WTC11 (cell line): ENCODE measurements around the gene SUV39H2. TPM values are rescaled to one million over a fixed set of nuclear protein-coding genes. Genes with fewer than 3 reads are reported as not detected.

Experiments
- ATAC-seq: fragments of 200-7000 bp; cut with Tn5 transposase; 2 replicates; pipeline ENCODE4 v1.10.0; 2021; ENCODE audit warnings: mild to moderate bottlenecking, moderate library complexity
- Bru-seq: library from RNA; stranded (reverse); fragments of 400-500 nt; gene quantifications from one replicate; lab custom pipeline; 2021; lab: Mats Ljungman, UMichigan
- CTCF ChIA-PET: fragments of 300-600 bp; sonication (Branson Sonifier 250); formaldehyde crosslinking; loops from one replicate; lab custom pipeline; 2021; ENCODE audit warnings: antibody characterized with exemption; lab: Charles Lee
- POLR2A ChIA-PET: fragments of 350-600 bp; sonication (Branson Sonifier 250); formaldehyde crosslinking; loops from one replicate; lab custom pipeline; 2021; ENCODE audit warnings: antibody characterized with exemption; lab: Charles Lee
- DNase-seq: peaks from one replicate; pipeline ENCODE4 v3.0.0; 2021; ENCODE audit warnings: low spot score
- H3K27ac Mint-ChIP-seq: 2 replicates; pipeline ENCODE4 v1.8.0; 2021; ENCODE audit warnings: mixed read lengths
- H3K27me3 Mint-ChIP-seq: 2 replicates; pipeline ENCODE4 v1.8.0; 2021; ENCODE audit warnings: low read depth, mild to moderate bottlenecking, moderate library complexity, mixed read lengths
- H3K36me3 Mint-ChIP-seq: 2 replicates; pipeline ENCODE4 v1.8.0; 2021; ENCODE audit warnings: mixed read lengths
- H3K4me1 Mint-ChIP-seq: 2 replicates; pipeline ENCODE4 v1.8.0; 2022; ENCODE audit warnings: mixed read lengths
- H3K4me3 Mint-ChIP-seq: 2 replicates; pipeline ENCODE4 v1.8.0; 2021; ENCODE audit warnings: mild to moderate bottlenecking, moderate library complexity, mixed read lengths
- H3K9me3 Mint-ChIP-seq: 2 replicates; pipeline ENCODE4 v1.8.0; 2021; ENCODE audit warnings: mixed read lengths
- ATF1 ChIP-seq: sonication (generic); formaldehyde crosslinking; IDR thresholded peaks from 2 replicates; pipeline ENCODE4 v1.8.1; 2023; ENCODE audit warnings: mild to moderate bottlenecking, moderate library complexity, missing genetic modification reagents
- ATF2 ChIP-seq: sonication (generic); formaldehyde crosslinking; IDR thresholded peaks from 2 replicates; pipeline ENCODE4 v1.8.1; 2022; ENCODE audit warnings: low read depth, missing genetic modification reagents, borderline replicate concordance
- CBFB ChIP-seq: sonication (generic); formaldehyde crosslinking; IDR thresholded peaks from 2 replicates; pipeline ENCODE4 v1.8.1; 2022; ENCODE audit warnings: mild to moderate bottlenecking, low read depth, missing genetic modification reagents
- E2F1 ChIP-seq: sonication (generic); formaldehyde crosslinking; IDR thresholded peaks from 2 replicates; pipeline ENCODE4 v1.8.0; 2022; ENCODE audit warnings: mild to moderate bottlenecking, missing genetic modification reagents
- E2F4 ChIP-seq: sonication (generic); formaldehyde crosslinking; IDR thresholded peaks from 2 replicates; pipeline ENCODE4 v1.8.1; 2022; ENCODE audit warnings: low read depth, mild to moderate bottlenecking, moderate library complexity, missing genetic modification reagents, borderline replicate concordance
- ELF4 ChIP-seq: sonication (generic); formaldehyde crosslinking; IDR thresholded peaks from 2 replicates; pipeline ENCODE4 v1.8.1; 2022; ENCODE audit warnings: low read depth, mild to moderate bottlenecking, moderate library complexity, missing genetic modification reagents
- ESRRA ChIP-seq: sonication (generic); formaldehyde crosslinking; IDR thresholded peaks from 2 replicates; pipeline ENCODE4 v1.8.1; 2022; ENCODE audit warnings: mild to moderate bottlenecking, missing genetic modification reagents, borderline replicate concordance
- JAZF1 ChIP-seq: fragments of 250-450 bp; sonication (Bioruptor Pico); IDR thresholded peaks from 2 replicates; pipeline ENCODE4 v1.9.0; 2021; ENCODE audit warnings: moderate library complexity, mild to moderate bottlenecking, inconsistent platforms
- NFE2L1 ChIP-seq: sonication (generic); formaldehyde crosslinking; IDR thresholded peaks from 2 replicates; pipeline ENCODE4 v1.8.1; 2023; ENCODE audit warnings: missing genetic modification reagents
- NR3C1 ChIP-seq: sonication (generic); formaldehyde crosslinking; conservative IDR thresholded peaks from 2 replicates; pipeline ENCODE4 v1.8.1; 2023; ENCODE audit warnings: low read depth, mild to moderate bottlenecking, missing genetic modification reagents
- OVOL2 ChIP-seq: fragments of 250-450 bp; sonication (Bioruptor Pico); IDR thresholded peaks from 2 replicates; pipeline ENCODE4 v1.9.0; 2021; ENCODE audit warnings: mild to moderate bottlenecking, borderline replicate concordance
- PREB ChIP-seq: sonication (generic); formaldehyde crosslinking; IDR thresholded peaks from 2 replicates; pipeline ENCODE4 v1.8.1; 2022; ENCODE audit warnings: mild to moderate bottlenecking, missing genetic modification reagents, moderate library complexity, borderline replicate concordance
- SMAD3 ChIP-seq: sonication (generic); formaldehyde crosslinking; IDR thresholded peaks from 2 replicates; pipeline ENCODE4 v1.8.0; 2022; ENCODE audit warnings: missing genetic modification reagents, mild to moderate bottlenecking, borderline replicate concordance
- SOX15 ChIP-seq: fragments of 250-450 bp; sonication (Bioruptor Pico); IDR thresholded peaks from 2 replicates; pipeline ENCODE4 v1.9.0; 2021; ENCODE audit warnings: mild to moderate bottlenecking
- TP53 ChIP-seq: sonication (generic); formaldehyde crosslinking; IDR thresholded peaks from 2 replicates; pipeline ENCODE4 v1.8.1; 2023; ENCODE audit warnings: mild to moderate bottlenecking, missing genetic modification reagents
- ZNF138 ChIP-seq: sonication (generic); formaldehyde crosslinking; conservative IDR thresholded peaks from 2 replicates; pipeline ENCODE4 v1.8.1; 2022; ENCODE audit warnings: mild to moderate bottlenecking, moderate library complexity, missing genetic modification reagents
- ZNF263 ChIP-seq: sonication (generic); formaldehyde crosslinking; IDR thresholded peaks from 2 replicates; pipeline ENCODE4 v1.8.1; 2022; ENCODE audit warnings: low read depth, mild to moderate bottlenecking, moderate library complexity, missing genetic modification reagents
- ZNF396 ChIP-seq: fragments of 250-450 bp; sonication (Bioruptor Pico); IDR thresholded peaks from 2 replicates; pipeline ENCODE4 v1.8.0; 2021; ENCODE audit warnings: mild to moderate bottlenecking, moderate library complexity, borderline replicate concordance
- long read RNA-seq, 3 experiments: library from RNA in 1 of 3; library from capped mRNA in 1 of 3; library from polyadenylated mRNA in 1 of 3; unstranded in 2 of 3; stranded (forward) in 1 of 3; transcript quantifications; one replicate each; pipeline ENCODE4 v2.0.0, GENCODE V29; 2021
- total RNA-seq: library from RNA; stranded (reverse); gene quantifications from 3 replicates; pipeline ENCODE4 v1.2.3, GENCODE V29; 2021
- TF ChIP-seq, protein P1 (sequence below): sonication (generic); formaldehyde crosslinking; IDR thresholded peaks from 2 replicates; pipeline ENCODE4 v1.8.0; 2023; ENCODE audit warnings: missing genetic modification reagents
- TF ChIP-seq, protein P2 (sequence below): sonication (generic); formaldehyde crosslinking; IDR thresholded peaks from 2 replicates; pipeline ENCODE4 v1.8.0; 2022; ENCODE audit warnings: mild to moderate bottlenecking, missing genetic modification reagents
- TF ChIP-seq, protein P3 (sequence below): sonication (generic); formaldehyde crosslinking; IDR thresholded peaks from 2 replicates; pipeline ENCODE4 v1.8.1; 2023; ENCODE audit warnings: mild to moderate bottlenecking, missing genetic modification reagents
- TF ChIP-seq, protein P4 (sequence below): sonication (generic); formaldehyde crosslinking; conservative IDR thresholded peaks from 2 replicates; pipeline ENCODE4 v1.8.1; 2022; ENCODE audit warnings: mild to moderate bottlenecking, missing genetic modification reagents

SUV39H2 gene
- total RNA-seq (36.4 to 41.4 TPM (median 39.9 TPM) in 3 replicates), Bru-seq, nascent RNA (percentile 94 among the genes with signal in this experiment)
- long read RNA-seq, experiment 1, transcript SUV39H2-202 (6 exons, 1,233 nt), result minor isoform, 24 of 94 reads
- long read RNA-seq, experiment 1, transcript SUV39H2-205 (5 exons, 2,959 nt), result major isoform, 46 of 94 reads
- long read RNA-seq, experiment 1, partial matches to known transcripts, result 8 of 94 reads
- long read RNA-seq, experiment 1, other reads (novel, unspliced or antisense), result 16 of 94 reads
- long read RNA-seq, experiment 2, transcript SUV39H2-205 (5 exons, 2,959 nt), result major isoform, 11 of 36 reads
- long read RNA-seq, experiment 2, transcript SUV39H2-202 (6 exons, 1,233 nt), result minor isoform, 7 of 36 reads
- long read RNA-seq, experiment 2, partial matches to known transcripts, result 7 of 36 reads
- long read RNA-seq, experiment 2, other reads (novel, unspliced or antisense), result 10 of 36 reads
- long read RNA-seq, experiment 3, transcript SUV39H2-205 (5 exons, 2,959 nt), result major isoform, 75 of 129 reads
- long read RNA-seq, experiment 3, transcript SUV39H2-202 (6 exons, 1,233 nt), result minor isoform, 32 of 129 reads
- long read RNA-seq, experiment 3, partial matches to known transcripts, result 6 of 129 reads
- long read RNA-seq, experiment 3, other reads (novel, unspliced or antisense), result 14 of 129 reads

DNA sequence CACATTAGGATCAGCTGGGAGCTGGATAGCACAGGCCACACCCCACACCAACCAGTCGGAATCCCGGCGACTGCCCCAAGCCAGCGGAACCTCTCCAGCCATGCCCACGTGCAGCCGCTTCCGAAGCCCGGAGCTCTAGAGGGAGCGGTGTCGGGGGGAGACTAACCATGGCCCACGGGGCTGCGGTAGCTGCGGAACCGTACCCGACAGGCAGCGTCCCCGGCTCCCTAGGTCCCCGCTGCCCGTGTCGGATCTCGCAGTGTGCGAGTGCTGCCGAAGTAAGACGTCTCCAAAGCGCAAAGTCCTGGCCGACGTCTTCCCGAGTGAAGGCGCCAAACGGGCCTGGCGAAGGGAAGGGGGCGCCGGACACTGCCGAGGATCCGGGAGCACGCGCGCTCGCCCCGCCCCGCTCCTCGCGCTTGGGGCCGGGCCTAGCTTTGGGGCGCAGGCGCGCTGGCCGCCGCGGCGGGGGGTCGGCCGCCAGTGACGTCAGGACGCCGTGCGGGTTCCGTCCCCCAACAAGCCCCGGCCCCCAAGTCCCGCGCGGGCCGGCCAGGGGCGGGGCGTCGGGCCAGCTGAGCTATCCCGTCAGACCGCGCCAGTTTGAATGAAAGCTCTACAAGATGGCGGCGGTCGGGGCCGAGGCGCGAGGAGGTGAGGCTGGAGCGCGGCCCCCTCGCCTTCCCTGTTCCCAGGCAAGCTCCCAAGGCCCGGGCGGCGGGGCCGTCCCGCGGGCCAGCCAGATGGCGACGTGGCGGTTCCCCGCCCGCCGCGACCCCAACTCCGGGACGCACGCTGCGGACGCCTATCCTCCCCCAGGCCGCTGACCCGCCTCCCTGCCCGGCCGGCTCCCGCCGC is at the start of gene SUV39H2:
Gene SUV39H2, plus strand, starts transcription at position 601 of the 858 bp plus-strand sequence. Its CDS starts 23 bp downstream, at position 624.
- DNase-seq (peak; percentile 95), ATAC-seq (peak; percentile 80)
- no peaks in the 10 kb centered on the region for H3K27me3 Mint-ChIP-seq
- CTCF ChIA-PET, result interaction anchor here (0.7 to 1.8 kb wide), 10 partner anchors 11 to 678 kb away, joined by 3 to 11 read pairs (median 4); partner anchors contain the start of genes CDNF, DCLRE1C, HSPA14 and MEIG1
- peaks cover 13% of the 10 kb centered on the region for H3K36me3 Mint-ChIP-seq
- peak within 1 kb of the TSS; percentile 97 for H3K27ac Mint-ChIP-seq
- POLR2A ChIA-PET, result interaction anchor here (0.5 to 3.9 kb wide), 14 partner anchors 9 to 693 kb away, joined by 3 to 75 read pairs (median 4); partner anchors contain the start of genes CDNF, DCLRE1C, HSPA14 and MEIG1
- H3K4me3 Mint-ChIP-seq, result peak within 1 kb of the TSS; percentile 94
- peaks cover 43% of the 10 kb centered on the region for H3K4me1 Mint-ChIP-seq
- H3K9me3 Mint-ChIP-seq, result no peaks in the 10 kb centered on the region
- TF ChIP-seq NR3C1 (CRISPR knock-in tag) (no peak), ELF4 (CRISPR knock-in tag) (peak; percentile 75; the same call in 1 of the 2 replicates), E2F4 (CRISPR knock-in tag) (peak; percentile 16; the same call in 1 of the 2 replicates), JAZF1 (CRISPR knock-in tag) (no peak), PREB (CRISPR knock-in tag) (no peak), TP53 (CRISPR knock-in tag) (0 out of 2 replicates have a peak, but pooled peaks have one; percentile 11), ESRRA (CRISPR knock-in tag) (0 out of 2 replicates have a peak, but pooled peaks have one; percentile 31), SMAD3 (CRISPR knock-in tag) (no peak; the same call in 1 of the 2 replicates), ATF2 (CRISPR knock-in tag) (no peak), ZNF396 (CRISPR knock-in tag) (no peak), E2F1 (CRISPR knock-in tag) (no peak), ZNF263 (CRISPR knock-in tag) (0 out of 2 replicates have a peak, but pooled peaks have one; percentile 42), ATF1 (CRISPR knock-in tag) (0 out of 2 replicates have a peak, but pooled peaks have one; percentile 0), NFE2L1 (CRISPR knock-in tag) (0 out of 2 replicates have a peak, but pooled peaks have one; percentile 29), ZNF138 (0 out of 2 replicates have a peak, but pooled peaks have one; percentile 11), CBFB (CRISPR knock-in tag) (no peak), OVOL2 (no peak), SOX15 (CRISPR knock-in tag) (no peak)
- TF ChIP-seq, protein P1, sequence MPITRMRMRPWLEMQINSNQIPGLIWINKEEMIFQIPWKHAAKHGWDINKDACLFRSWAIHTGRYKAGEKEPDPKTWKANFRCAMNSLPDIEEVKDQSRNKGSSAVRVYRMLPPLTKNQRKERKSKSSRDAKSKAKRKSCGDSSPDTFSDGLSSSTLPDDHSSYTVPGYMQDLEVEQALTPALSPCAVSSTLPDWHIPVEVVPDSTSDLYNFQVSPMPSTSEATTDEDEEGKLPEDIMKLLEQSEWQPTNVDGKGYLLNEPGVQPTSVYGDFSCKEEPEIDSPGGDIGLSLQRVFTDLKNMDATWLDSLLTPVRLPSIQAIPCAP (CRISPR knock-in tag), result peak; percentile 70
- TF ChIP-seq, protein P2, sequence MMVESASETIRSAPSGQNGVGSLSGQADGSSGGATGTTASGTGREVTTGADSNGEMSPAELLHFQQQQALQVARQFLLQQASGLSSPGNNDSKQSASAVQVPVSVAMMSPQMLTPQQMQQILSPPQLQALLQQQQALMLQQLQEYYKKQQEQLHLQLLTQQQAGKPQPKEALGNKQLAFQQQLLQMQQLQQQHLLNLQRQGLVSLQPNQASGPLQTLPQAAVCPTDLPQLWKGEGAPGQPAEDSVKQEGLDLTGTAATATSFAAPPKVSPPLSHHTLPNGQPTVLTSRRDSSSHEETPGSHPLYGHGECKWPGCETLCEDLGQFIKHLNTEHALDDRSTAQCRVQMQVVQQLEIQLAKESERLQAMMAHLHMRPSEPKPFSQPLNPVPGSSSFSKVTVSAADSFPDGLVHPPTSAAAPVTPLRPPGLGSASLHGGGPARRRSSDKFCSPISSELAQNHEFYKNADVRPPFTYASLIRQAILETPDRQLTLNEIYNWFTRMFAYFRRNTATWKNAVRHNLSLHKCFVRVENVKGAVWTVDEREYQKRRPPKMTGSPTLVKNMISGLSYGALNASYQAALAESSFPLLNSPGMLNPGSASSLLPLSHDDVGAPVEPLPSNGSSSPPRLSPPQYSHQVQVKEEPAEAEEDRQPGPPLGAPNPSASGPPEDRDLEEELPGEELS (CRISPR knock-in tag), result peak; percentile 70; the same call in 1 of the 2 replicates
- TF ChIP-seq, protein P3, sequence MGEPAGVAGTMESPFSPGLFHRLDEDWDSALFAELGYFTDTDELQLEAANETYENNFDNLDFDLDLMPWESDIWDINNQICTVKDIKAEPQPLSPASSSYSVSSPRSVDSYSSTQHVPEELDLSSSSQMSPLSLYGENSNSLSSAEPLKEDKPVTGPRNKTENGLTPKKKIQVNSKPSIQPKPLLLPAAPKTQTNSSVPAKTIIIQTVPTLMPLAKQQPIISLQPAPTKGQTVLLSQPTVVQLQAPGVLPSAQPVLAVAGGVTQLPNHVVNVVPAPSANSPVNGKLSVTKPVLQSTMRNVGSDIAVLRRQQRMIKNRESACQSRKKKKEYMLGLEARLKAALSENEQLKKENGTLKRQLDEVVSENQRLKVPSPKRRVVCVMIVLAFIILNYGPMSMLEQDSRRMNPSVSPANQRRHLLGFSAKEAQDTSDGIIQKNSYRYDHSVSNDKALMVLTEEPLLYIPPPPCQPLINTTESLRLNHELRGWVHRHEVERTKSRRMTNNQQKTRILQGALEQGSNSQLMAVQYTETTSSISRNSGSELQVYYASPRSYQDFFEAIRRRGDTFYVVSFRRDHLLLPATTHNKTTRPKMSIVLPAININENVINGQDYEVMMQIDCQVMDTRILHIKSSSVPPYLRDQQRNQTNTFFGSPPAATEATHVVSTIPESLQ (CRISPR knock-in tag), result no peak
- TF ChIP-seq, protein P4, sequence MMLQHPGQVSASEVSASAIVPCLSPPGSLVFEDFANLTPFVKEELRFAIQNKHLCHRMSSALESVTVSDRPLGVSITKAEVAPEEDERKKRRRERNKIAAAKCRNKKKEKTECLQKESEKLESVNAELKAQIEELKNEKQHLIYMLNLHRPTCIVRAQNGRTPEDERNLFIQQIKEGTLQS (CRISPR knock-in tag), result no peak
